Smooth muscle cell (in vitro differentiated cells): ENCODE results near the gene PEX11A. TPM values are rescaled to one million over a fixed set of nuclear protein-coding genes. Genes with fewer than 3 reads are reported as not detected.

Source experiments
- DNase-seq: peaks from one replicate; lab custom pipeline; 2025; ENCODE audit not compliant: unreplicated experiment; lab: John Stamatoyannopoulos, UW
- H2AFZ ChIP-seq: fragments of 200-600 bp; sonication (generic); 2 replicates; pipeline ENCODE4 v1.6.0; 2016; ENCODE audit warnings: antibody characterized with exemption, low read depth, mild to moderate bottlenecking
- H3F3A ChIP-seq: fragments of 200-600 bp; sonication (generic); 2 replicates; pipeline ENCODE4 v1.6.0; 2017; ENCODE audit warnings: antibody characterized with exemption, low read depth
- H3K27ac ChIP-seq: fragments of 200-600 bp; sonication (generic); 2 replicates; pipeline ENCODE4 v1.5.1; 2016; ENCODE audit warnings: low read depth, mild to moderate bottlenecking
- H3K27me3 ChIP-seq: fragments of 200-600 bp; sonication (generic); 2 replicates; pipeline ENCODE4 v1.6.1; 2016; ENCODE audit warnings: low read depth, mild to moderate bottlenecking
- H3K36me3 ChIP-seq: fragments of 200-600 bp; sonication (generic); 2 replicates; pipeline ENCODE4 v1.5.1; 2016; ENCODE audit warnings: low read depth
- H3K4me1 ChIP-seq: fragments of 200-600 bp; sonication (generic); 2 replicates; pipeline ENCODE4 v1.5.1; 2016; ENCODE audit warnings: low read depth
- H3K4me2 ChIP-seq: fragments of 200-600 bp; sonication (generic); 2 replicates; pipeline ENCODE4 v1.6.0; 2016; ENCODE audit warnings: mild to moderate bottlenecking
- H3K4me3 ChIP-seq: fragments of 200-600 bp; sonication (generic); 2 replicates; pipeline ENCODE4 v1.5.1; 2016; ENCODE audit warnings: mild to moderate bottlenecking
- H3K79me2 ChIP-seq: fragments of 200-600 bp; sonication (generic); 2 replicates; pipeline ENCODE4 v1.6.0; 2016; ENCODE audit warnings: low read depth, mild to moderate bottlenecking
- H3K9ac ChIP-seq: fragments of 200-600 bp; sonication (generic); 2 replicates; pipeline ENCODE4 v1.6.0; 2016; ENCODE audit warnings: low read depth
- H3K9me3 ChIP-seq: fragments of 200-600 bp; sonication (generic); replicated peaks from 2 replicates; pipeline ENCODE4 v1.5.1; 2016; ENCODE audit warnings: low read depth
- H4K20me1 ChIP-seq: fragments of 200-600 bp; sonication (generic); 2 replicates; pipeline ENCODE4 v1.6.0; 2016; ENCODE audit warnings: low read depth
- CTCF ChIP-seq: fragments of 200-600 bp; sonication (generic); IDR thresholded peaks from 2 replicates; pipeline ENCODE4 v1.5.1; 2017; ENCODE audit warnings: borderline replicate concordance, mild to moderate bottlenecking, antibody characterized with exemption; ENCODE audit not compliant: insufficient read depth, poor library complexity, severe bottlenecking
- WGBS: methylation state at CpG from one replicate; pipeline ENCODE4 v1.1.7; 2016; ENCODE audit warnings: low lambda C conversion rate; 5-methylcytosine and 5-hydroxymethylcytosine counted together
- polyA plus RNA-seq: library from polyadenylated mRNA; unstranded; fragments of >200 nt; fragmentation: Nextera tagmentation; extraction: Ambion mirVana; gene quantifications from 2 replicates; pipeline ENCODE4 v1.2.1, GENCODE V29; 2016
- total RNA-seq: library from RNA; depleted of rRNA; stranded (reverse); fragments of >200 nt; gene quantifications from 2 replicates; pipeline ENCODE4 v1.2.3, GENCODE V29; 2014

The PEX11A gene
- total and polyA plus RNA-seq, 2 experiments from 2014 or later = 3.8 to 4.7 TPM

DNA sequence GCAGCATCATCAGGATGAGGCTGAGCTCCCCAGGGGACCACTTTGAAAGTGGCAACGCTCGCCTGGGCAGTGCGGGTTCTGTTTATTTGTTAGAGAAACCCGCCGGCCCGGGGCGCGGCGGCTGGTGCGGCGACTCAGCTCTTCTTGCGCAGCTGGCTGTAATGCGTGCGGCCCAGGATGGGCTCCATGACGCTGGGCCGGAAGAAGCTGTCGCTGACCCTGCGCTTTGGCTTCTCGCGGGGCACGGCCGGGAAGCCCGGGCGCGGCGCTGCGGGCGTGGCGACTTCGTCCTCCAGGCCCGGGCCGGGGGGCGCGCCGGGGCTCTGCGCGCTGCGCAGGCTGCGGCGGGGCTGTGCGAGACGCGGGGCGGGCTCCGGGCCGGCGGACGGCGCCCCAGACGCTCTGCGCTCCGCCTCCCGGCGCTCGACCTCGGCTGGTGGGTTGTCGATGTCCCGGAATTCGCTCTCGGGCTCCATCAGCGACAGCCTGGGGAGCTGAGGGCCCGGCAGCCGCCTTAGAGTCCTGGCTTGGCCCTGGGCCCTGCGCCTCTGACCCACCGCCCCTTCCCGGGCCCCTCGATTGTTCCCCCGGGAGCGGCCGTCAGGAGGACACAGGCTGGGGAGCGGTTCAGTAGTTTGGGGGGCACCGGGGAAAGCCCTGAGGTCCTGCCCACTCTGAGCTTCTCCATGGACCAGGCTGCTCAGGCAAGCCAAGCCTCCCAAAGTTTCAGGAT, 24.9 kb downstream of the PEX11A start:
- WGBS = 7% methylated on average over 61 of the region's 72 CpGs
- Histone ChIP-seq H2AFZ (peak overlapping the region; percentile 90), H3K9me3 (no peaks in the 10 kb centered on the region), H3K79me2 (no peaks in the 10 kb centered on the region), H3K9ac (peak overlapping the region; percentile 51), H3F3A (peaks cover 7% of the 10 kb centered on the region), H3K4me1 (no peaks in the 10 kb centered on the region), H4K20me1 (no peaks in the 10 kb centered on the region), H3K36me3 (no peaks in the 10 kb centered on the region), H3K4me2 (peak overlapping the region; percentile 87), H3K27me3 (no peaks in the 10 kb centered on the region), H3K27ac (peak overlapping the region; percentile 38), H3K4me3 (peak overlapping the region; percentile 53)
- DNase-seq = peak; percentile 20
- no peak for TF ChIP-seq CTCF

DNA sequence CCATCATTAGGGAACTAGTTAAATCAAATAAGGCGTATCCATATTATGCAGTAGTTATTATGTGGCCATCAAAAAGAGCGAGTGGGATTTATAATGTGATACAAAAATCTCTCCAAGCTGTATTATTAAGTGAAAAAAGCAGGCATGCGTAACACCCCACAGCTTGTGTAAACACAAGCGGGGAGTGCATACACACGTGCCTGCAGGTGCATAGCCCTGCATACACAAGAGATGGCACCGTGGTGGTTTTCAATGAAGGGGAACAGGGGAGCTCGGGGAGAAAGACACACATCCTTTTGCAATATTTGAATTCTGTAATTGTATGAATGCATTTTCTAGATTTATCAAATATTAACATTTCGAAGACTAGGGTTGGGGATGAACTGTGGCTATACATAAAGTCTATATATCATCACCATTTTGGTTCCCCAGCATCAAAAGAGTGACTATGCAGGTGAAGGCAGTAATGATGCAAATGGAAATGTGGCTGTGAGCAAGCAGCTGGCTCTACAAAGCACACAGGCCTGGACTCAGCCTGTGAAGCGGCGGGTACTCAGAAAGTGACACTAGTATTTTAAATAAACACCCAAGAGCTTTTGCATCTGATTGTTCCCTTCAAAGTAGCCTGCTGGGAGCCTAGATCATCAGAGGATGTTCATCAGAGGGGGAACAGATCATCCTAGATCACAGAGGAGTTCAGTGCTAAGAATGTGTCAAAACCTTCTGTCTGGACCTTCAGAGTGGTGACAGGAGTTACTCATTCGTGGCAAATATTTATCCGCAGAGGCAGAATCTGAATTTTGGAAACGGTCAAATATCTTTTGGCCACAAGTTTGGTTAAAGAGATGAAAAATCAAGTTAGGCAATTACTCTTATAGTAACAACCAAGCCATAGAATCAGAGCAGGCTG, 25.9 kb downstream of the PEX11A start:
- Histone ChIP-seq H4K20me1 (no peaks in the 10 kb centered on the region), H3K36me3 (no peaks in the 10 kb centered on the region), H3K4me3 (peak overlapping the region; percentile 53), H3F3A (peaks cover 7% of the 10 kb centered on the region), H3K4me1 (no peaks in the 10 kb centered on the region), H3K27me3 (no peaks in the 10 kb centered on the region), H2AFZ (peak overlapping the region; percentile 78), H3K9me3 (no peaks in the 10 kb centered on the region), H3K4me2 (peak overlapping the region; percentile 87), H3K79me2 (no peaks in the 10 kb centered on the region), H3K27ac (no peak overlapping the region), H3K9ac (no peak overlapping the region)
- 88% methylated on average over 13 of the region's 13 CpGs for WGBS
- no peak for DNase-seq
- TF ChIP-seq CTCF = no peak

DNA sequence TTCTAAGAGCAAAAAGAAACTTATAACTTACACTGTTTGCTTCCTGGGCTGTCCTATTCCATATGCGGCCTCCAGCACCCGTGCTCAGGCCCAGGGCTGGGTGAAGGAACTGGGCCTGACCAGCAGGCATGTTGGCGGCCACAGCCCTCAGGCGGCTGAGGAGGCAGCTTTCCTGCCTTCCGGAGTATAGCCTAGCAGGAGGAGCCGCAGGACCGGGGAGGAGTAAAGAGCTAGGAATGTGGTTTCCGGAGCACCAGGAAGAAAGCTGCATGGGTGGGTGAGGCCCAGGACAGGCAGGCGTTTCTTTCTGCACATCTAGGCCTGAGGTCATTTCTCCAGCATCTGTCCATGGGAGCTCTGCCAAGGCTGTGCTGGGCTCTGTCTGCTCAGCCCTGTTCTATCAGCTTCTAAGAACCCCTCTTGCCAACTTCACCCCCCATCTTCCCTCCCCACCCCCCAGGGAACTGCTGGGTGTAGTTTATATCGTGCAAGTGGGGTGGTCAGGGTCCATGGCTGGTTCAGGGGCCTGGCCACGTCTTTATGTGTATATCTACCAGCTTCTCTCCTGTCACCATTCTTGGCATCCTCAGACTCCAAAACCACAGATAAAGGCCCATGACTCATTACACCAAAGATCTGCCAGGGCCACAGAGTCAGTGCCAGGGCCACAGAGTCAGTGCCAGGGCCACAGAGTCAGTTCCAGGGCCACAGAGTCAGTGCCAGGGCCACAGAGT, 27.5 kb downstream of the PEX11A start:
- Histone ChIP-seq H3K4me3 (no peak overlapping the region), H3K27ac (peak overlapping the region; percentile 64), H2AFZ (peak overlapping the region; percentile 90), H3F3A (peaks cover 7% of the 10 kb centered on the region), H3K4me1 (no peaks in the 10 kb centered on the region), H4K20me1 (no peaks in the 10 kb centered on the region), H3K36me3 (no peaks in the 10 kb centered on the region), H3K4me2 (peak overlapping the region; percentile 74), H3K27me3 (no peaks in the 10 kb centered on the region), H3K9ac (no peak overlapping the region), H3K9me3 (no peaks in the 10 kb centered on the region), H3K79me2 (no peaks in the 10 kb centered on the region)
- 35% methylated on average over 11 of the region's 11 CpGs for WGBS
- no peak for DNase-seq
- no peak for TF ChIP-seq CTCF
